Placental epithelial cell (primary cell): ENCODE measurements around the gene CALML6. TPM values are rescaled to one million over a fixed set of nuclear protein-coding genes. Genes with fewer than 3 reads are reported as not detected.

ENCODE experiments used
- total RNA-seq: library from RNA; depleted of rRNA; stranded (reverse); fragments of >200 nt; gene quantifications from 2 replicates; pipeline ENCODE4 v1.2.3, GENCODE V29; 2012

CALML6 gene
- 0.22 and 1.2 TPM in 2 replicates for total RNA-seq

GRCh38 chr1:1914971-1915692 is at the start of gene CALML6:
Gene CALML6, plus strand, starts transcription at chr1:1915260. Its CDS starts 21 bp downstream, at chr1:1915281.

GRCh38 chr1:1890506-1891348 is 24.3 kb upstream of the CALML6 start, which contains the start of gene GNB1:
Gene GNB1, minus strand, starts transcription at chr1:1891087. Its CDS starts 65,634 bp downstream, at chr1:1825453.

GRCh38 chr1:1918901-1919303 is 3.8 kb downstream of the CALML6 start, which contains the start of gene TMEM52:
Gene TMEM52, minus strand, starts transcription at chr1:1919279. Its CDS starts 14 bp downstream, at chr1:1919265.

Other genes starting within 250 kb of the CALML6 start
- 40.7 and 68.3 TPM in 2 replicates for gene SLC35E2B, start 222.5 kb upstream of the CALML6 start, total RNA-seq
- 13.0 and 31.4 TPM in 2 replicates for gene CDK11A, start 190.9 kb upstream of the CALML6 start, total RNA-seq
- gene NADK, start 136.8 kb upstream of the CALML6 start, total RNA-seq: 25.9 and 45.1 TPM in 2 replicates
- gene GNB1, start 24.2 kb upstream of the CALML6 start, total RNA-seq: 86.4 and 103 TPM in 2 replicates
- 0.54 and 0.79 TPM in 2 replicates for gene TMEM52, start 4.0 kb downstream of the CALML6 start, total RNA-seq
- gene CFAP74, start 88.5 kb downstream of the CALML6 start, total RNA-seq: not detected in 2 replicates
- not detected in 2 replicates for gene GABRD, start 104.1 kb downstream of the CALML6 start, total RNA-seq
- 69.1 and 73.1 TPM in 2 replicates for gene PRKCZ, start 135.2 kb downstream of the CALML6 start, total RNA-seq